Keratinocyte (primary cell): ENCODE data around the gene OR5T3. TPM values are rescaled to one million over a fixed set of nuclear protein-coding genes. Genes with fewer than 3 reads are reported as not detected.

ENCODE experiments used
- DNase-seq: peaks from one replicate; pipeline ENCODE4 v3.0.0-alpha.2; 2011; ENCODE audit warnings: low read depth, missing footprints, low spot score
- FAIRE-seq: peaks from 2 replicates; lab custom pipeline; 2011; peaks lifted over from hg19 to GRCh38; lab: Jason Lieb, UNC
- H2AFZ ChIP-seq: 2 replicates; pipeline ENCODE4 v1.6.0; 2012; ENCODE audit warnings: low read length, control low read depth, inconsistent platforms; ENCODE audit not compliant: control insufficient read depth
- H3K27ac ChIP-seq: 2 replicates; pipeline ENCODE4 v1.5.1; 2011; ENCODE audit warnings: low read length; ENCODE audit not compliant: control insufficient read depth, insufficient read depth
- H3K27me3 ChIP-seq: 3 replicates; pipeline ENCODE4 v1.6.0; 2011; ENCODE audit warnings: low read length; ENCODE audit not compliant: control insufficient read depth, insufficient read depth; ENCODE audit errors: extremely low read depth
- H3K36me3 ChIP-seq, 2 experiments: 2 replicates in 1 of 2; 3 replicates in 1 of 2; pipeline ENCODE4 v1.5.1; 2011; ENCODE audit warnings: low read length in 2 of 2, mild to moderate bottlenecking in 1 of 2; ENCODE audit not compliant: control insufficient read depth in 2 of 2, insufficient read depth in 2 of 2; ENCODE audit errors: extremely low read depth in 1 of 2
- H3K4me1 ChIP-seq: 3 replicates; pipeline ENCODE4 v1.5.1; 2011; ENCODE audit warnings: low read length; ENCODE audit not compliant: control insufficient read depth, insufficient read depth; ENCODE audit errors: extremely low read depth
- H3K4me2 ChIP-seq: 3 replicates; pipeline ENCODE4 v1.6.0; 2011; ENCODE audit warnings: low read depth, low read length; ENCODE audit not compliant: control insufficient read depth, insufficient read depth; ENCODE audit errors: extremely low read depth
- H3K4me3 ChIP-seq, 3 experiments: fragments of 200-600 bp in 1 of 3; sonication (generic) in 1 of 3; 2 replicates in 2 of 3; 3 replicates in 1 of 3; pipeline ENCODE4 v1.5.1; 2011 to 2016; ENCODE audit warnings: low read length in 3 of 3, mild to moderate bottlenecking in 3 of 3, control low read depth in 2 of 3, inconsistent platforms in 1 of 3, low read depth in 1 of 3, mixed read lengths in 1 of 3, mixed run types in 1 of 3, moderate library complexity in 1 of 3; ENCODE audit not compliant: control insufficient read depth in 2 of 3, insufficient read depth in 2 of 3; ENCODE audit errors: extremely low read depth in 1 of 3
- H3K79me2 ChIP-seq: 2 replicates; pipeline ENCODE4 v1.6.0; 2012; ENCODE audit warnings: low read length; ENCODE audit not compliant: control insufficient read depth, insufficient read depth
- H3K9ac ChIP-seq: 3 replicates; pipeline ENCODE4 v1.6.0; 2011; ENCODE audit warnings: low read length; ENCODE audit not compliant: control insufficient read depth, insufficient read depth; ENCODE audit errors: extremely low read depth
- H3K9me1 ChIP-seq: 3 replicates; pipeline ENCODE4 v1.6.0; 2011; ENCODE audit warnings: low read length; ENCODE audit not compliant: control insufficient read depth, insufficient read depth; ENCODE audit errors: extremely low read depth
- H3K9me3 ChIP-seq: 2 replicates; pipeline ENCODE4 v1.5.1; 2012; ENCODE audit warnings: low read depth, low read length; ENCODE audit not compliant: control insufficient read depth
- H4K20me1 ChIP-seq: 3 replicates; pipeline ENCODE4 v1.6.0; 2011; ENCODE audit warnings: low read length; ENCODE audit not compliant: control insufficient read depth, insufficient read depth; ENCODE audit errors: extremely low read depth
- CTCF ChIP-seq, 3 experiments: IDR thresholded peaks in 1 of 3; conservative IDR thresholded peaks in 1 of 3; optimal IDR thresholded peaks in 1 of 3; 2 replicates in 2 of 3; 3 replicates in 1 of 3; pipeline versions ENCODE3 to v1.5.1; 2011; ENCODE audit warnings: low read length in 3 of 3, mild to moderate bottlenecking in 3 of 3, moderate library complexity in 2 of 3, control low read depth in 1 of 3, inconsistent platforms in 1 of 3; ENCODE audit not compliant: insufficient read depth in 2 of 3; ENCODE audit errors: extremely low read depth in 1 of 3
- EZH2 ChIP-seq: IDR thresholded peaks from one replicate; pipeline ENCODE4 v1.6.1; 2012; ENCODE audit warnings: inconsistent platforms, mild to moderate bottlenecking, low read length, moderate library complexity
- dilution Hi-C: fragments of 300-500 bp; cut with MboI; formaldehyde crosslinking; loops from one replicate; pipeline ENCODE4 v1.7.0; 2020; ENCODE audit warnings: low sequenced_read_pairs; ENCODE audit not compliant: extremely low pct_ligation_motif_present
- polyA minus RNA-seq, 3 experiments: library from RNA; depleted of rRNA, polyadenylated mRNA; stranded (reverse); fragments of >200 nt; gene quantifications; 1 replicate in 1 of 3; 2 replicates in 1 of 3; 3 replicates in 1 of 3; pipeline ENCODE4 v1.2.3, GENCODE V29; 2011
- polyA plus RNA-seq, 5 experiments: library from polyadenylated mRNA; depleted of rRNA in 3 of 5; stranded (reverse) in 3 of 5; stranded (forward) in 1 of 5; unstranded in 1 of 5; fragments of >200 nt; gene quantifications; 1 replicate in 1 of 5; 2 replicates in 3 of 5; 3 replicates in 1 of 5; pipeline versions ENCODE4 v1.2.1 to v1.2.3, GENCODE V29; 2011 to 2012; ENCODE audit warnings: missing spikeins in 2 of 5, low read depth in 1 of 5, low replicate concordance in 1 of 5

The OR5T3 gene
- polyA plus RNA-seq, result not detected in 3 replicates
- not detected for polyA plus RNA-seq (2011; ENCODE audit: low read depth)
- not detected in 2 replicates for polyA plus RNA-seq (2011; cell fraction: cytosol; rRNA removed)
- not detected in 2 replicates for polyA plus RNA-seq (2011; cell fraction: nucleus; rRNA removed)
- not detected in 2 replicates for polyA plus RNA-seq (2012; ENCODE audit: low replicate concordance)
- polyA minus RNA-seq, result not detected in 3 replicates
- not detected for polyA minus RNA-seq (2011; cell fraction: cytosol; rRNA and poly(A)+ RNA removed)
- polyA minus RNA-seq (2011; cell fraction: nucleus; rRNA and poly(A)+ RNA removed), result not detected in 2 replicates

- FAIRE-seq (no peak), DNase-seq (no peak)
- Histone ChIP-seq H3K27ac (no peak within 1 kb of the TSS), H3K36me3 (no peaks in the 10 kb centered on the region), H3K9ac (no peak within 1 kb of the TSS), H3K9me3 (no peaks in the 10 kb centered on the region), H4K20me1 (no peaks in the 10 kb centered on the region), H3K27me3 (no peaks in the 10 kb centered on the region), H3K4me2 (no peak within 1 kb of the TSS), H3K9me1 (no peaks in the 10 kb centered on the region), H3K79me2 (no peaks in the 10 kb centered on the region), H3K4me3 (no peak within 1 kb of the TSS), H2AFZ (no peak within 1 kb of the TSS), H3K4me1 (no peaks in the 10 kb centered on the region)
- TF ChIP-seq CTCF (optimal IDR thresholded peaks at IDR 0.05 in 1 of 3, IDR thresholded peaks at IDR 0.05 in 1 of 3, conservative IDR thresholded peaks at IDR 0.05 in 1 of 3; ENCODE audit: extremely low read depth in 1 of 3, insufficient read depth in 2 of 3, low read length in 3 of 3) (no peak), EZH2 (no peak)
- dilution Hi-C loops, result no loop called here
These were observed at the start of gene OR5T3 for GRCh38 chr11:56251954-56252353. Gene OR5T3, plus strand, starts transcription at chr11:56252254. Its CDS starts 0 bp downstream, at chr11:56252254.

- no peak overlapping the region for H3K4me2 ChIP-seq
- H3K4me3 ChIP-seq, result no peak overlapping the region
- no peak for FAIRE-seq
- H2AFZ ChIP-seq, result no peak overlapping the region
- TF ChIP-seq EZH2 (no peak), CTCF (optimal IDR thresholded peaks at IDR 0.05 in 1 of 3, IDR thresholded peaks at IDR 0.05 in 1 of 3, conservative IDR thresholded peaks at IDR 0.05 in 1 of 3; ENCODE audit: extremely low read depth in 1 of 3, insufficient read depth in 2 of 3, low read length in 3 of 3) (no peak)
- H3K9ac ChIP-seq, result no peak overlapping the region
- H3K79me2 ChIP-seq, result no peaks in the 10 kb centered on the region
- no peak for DNase-seq
- no peaks in the 10 kb centered on the region for H3K27me3 ChIP-seq
- no peaks in the 10 kb centered on the region for H4K20me1 ChIP-seq
- dilution Hi-C loops, result no loop called here
- H3K4me1 ChIP-seq, result no peaks in the 10 kb centered on the region
- no peaks in the 10 kb centered on the region for H3K9me1 ChIP-seq
- H3K36me3 ChIP-seq, result no peaks in the 10 kb centered on the region
- peaks cover 2% of the 10 kb centered on the region for H3K9me3 ChIP-seq
- no peak overlapping the region for H3K27ac ChIP-seq
These were observed 44.3 kb upstream of the OR5T3 start for GRCh38 chr11:56207790-56208189.
